ENCODE measurements around the gene METTL26.

DNA sequence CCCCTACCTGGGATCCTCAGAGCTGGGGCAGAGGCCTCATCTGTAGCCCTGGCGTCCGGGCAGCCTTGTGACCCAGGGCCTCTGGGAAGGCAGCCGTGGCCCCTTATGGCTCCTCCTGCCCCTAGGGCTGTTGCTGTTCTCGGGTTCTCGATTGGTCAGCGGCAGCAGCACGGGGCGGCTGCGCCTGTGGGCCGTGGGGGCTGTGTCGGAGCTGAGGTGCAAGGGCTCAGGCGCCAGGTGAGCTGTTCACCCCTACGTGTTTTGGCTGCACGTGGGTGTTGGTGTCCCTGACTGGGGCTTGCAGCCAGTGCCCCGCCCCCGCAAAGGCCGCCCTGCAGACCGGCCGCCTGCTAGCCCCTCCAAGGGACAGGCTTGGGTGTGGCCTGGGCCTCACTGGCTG lies 26.0 kb upstream of the METTL26 start:
- TF ChIP-seq, protein P1, sequence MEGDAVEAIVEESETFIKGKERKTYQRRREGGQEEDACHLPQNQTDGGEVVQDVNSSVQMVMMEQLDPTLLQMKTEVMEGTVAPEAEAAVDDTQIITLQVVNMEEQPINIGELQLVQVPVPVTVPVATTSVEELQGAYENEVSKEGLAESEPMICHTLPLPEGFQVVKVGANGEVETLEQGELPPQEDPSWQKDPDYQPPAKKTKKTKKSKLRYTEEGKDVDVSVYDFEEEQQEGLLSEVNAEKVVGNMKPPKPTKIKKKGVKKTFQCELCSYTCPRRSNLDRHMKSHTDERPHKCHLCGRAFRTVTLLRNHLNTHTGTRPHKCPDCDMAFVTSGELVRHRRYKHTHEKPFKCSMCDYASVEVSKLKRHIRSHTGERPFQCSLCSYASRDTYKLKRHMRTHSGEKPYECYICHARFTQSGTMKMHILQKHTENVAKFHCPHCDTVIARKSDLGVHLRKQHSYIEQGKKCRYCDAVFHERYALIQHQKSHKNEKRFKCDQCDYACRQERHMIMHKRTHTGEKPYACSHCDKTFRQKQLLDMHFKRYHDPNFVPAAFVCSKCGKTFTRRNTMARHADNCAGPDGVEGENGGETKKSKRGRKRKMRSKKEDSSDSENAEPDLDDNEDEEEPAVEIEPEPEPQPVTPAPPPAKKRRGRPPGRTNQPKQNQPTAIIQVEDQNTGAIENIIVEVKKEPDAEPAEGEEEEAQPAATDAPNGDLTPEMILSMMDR (IDR thresholded peaks at IDR 0.05) = no peak
- TF ChIP-seq POLR2A (IDR thresholded peaks at IDR 0.05) = no peak

Data from heart left ventricle (tissue), 13 donors.